ENCODE data around the gene CDRT15L2.
A peak's percentile ranks its signal among the peaks of the same experiment; 100 is the strongest.
"Not testable (repeated sequence)": the region's sequence is repeated elsewhere in the genome, so short reads cannot be mapped to it uniquely, and the experiment has no call there.

Gene CDRT15L2

GRCh38 chr17:20579424-20579823 lies at the start of gene CDRT15L2:
Gene CDRT15L2, plus strand, starts transcription at chr17:20579724. Its CDS starts 20 bp downstream, at chr17:20579744.
- not testable (repeated sequence) for DNase-seq

GRCh38 chr17:20530104-20530503 lies 49.4 kb upstream of the CDRT15L2 start:
- not testable (repeated sequence) for DNase-seq

GRCh38 chr17:20532544-20533090 lies 46.9 kb upstream of the CDRT15L2 start:
- DNase-seq = not testable (repeated sequence)

GRCh38 chr17:20533206-20533605 lies 46.3 kb upstream of the CDRT15L2 start:
- not testable (repeated sequence) for DNase-seq

GRCh38 chr17:20534711-20535550 lies 44.6 kb upstream of the CDRT15L2 start:
- DNase-seq = not testable (repeated sequence)

GRCh38 chr17:20540414-20540813 lies 39.1 kb upstream of the CDRT15L2 start:
- DNase-seq = not testable (repeated sequence)

- DNase-seq = not testable (repeated sequence)
Measured at GRCh38 chr17:20540865-20541264, 38.7 kb upstream of the CDRT15L2 start.

- DNase-seq = peak; percentile 7
Measured at GRCh38 chr17:20541853-20542546, 37.5 kb upstream of the CDRT15L2 start.

GRCh38 chr17:20547923-20548322 lies 31.6 kb upstream of the CDRT15L2 start:
- not testable (repeated sequence) for DNase-seq

- not testable (repeated sequence) for DNase-seq
Measured at GRCh38 chr17:20552920-20553319, 26.6 kb upstream of the CDRT15L2 start.

GRCh38 chr17:20554728-20555127 lies 24.8 kb upstream of the CDRT15L2 start:
- DNase-seq = not testable (repeated sequence)

- not testable (repeated sequence) for DNase-seq
Measured at GRCh38 chr17:20555135-20556010, 24.2 kb upstream of the CDRT15L2 start.

GRCh38 chr17:20558096-20558495 lies 21.4 kb upstream of the CDRT15L2 start:
- not testable (repeated sequence) for DNase-seq

GRCh38 chr17:20559018-20559417 lies 20.5 kb upstream of the CDRT15L2 start:
- DNase-seq = not testable (repeated sequence)

GRCh38 chr17:20562587-20562986 lies 16.9 kb upstream of the CDRT15L2 start:
- no peak for DNase-seq

- not testable (repeated sequence) for DNase-seq
Measured at GRCh38 chr17:20565245-20565644, 14.3 kb upstream of the CDRT15L2 start.

GRCh38 chr17:20565711-20566110 lies 13.8 kb upstream of the CDRT15L2 start:
- no peak for DNase-seq

GRCh38 chr17:20566736-20567135 lies 12.8 kb upstream of the CDRT15L2 start:
- DNase-seq = not testable (repeated sequence)

GRCh38 chr17:20567421-20567820 lies 12.1 kb upstream of the CDRT15L2 start:
- not testable (repeated sequence) for DNase-seq

GRCh38 chr17:20568604-20569003 lies 10.9 kb upstream of the CDRT15L2 start:
- DNase-seq = not testable (repeated sequence)

GRCh38 chr17:20571653-20572052 lies 7.9 kb upstream of the CDRT15L2 start:
- not testable (repeated sequence) for DNase-seq

GRCh38 chr17:20573216-20573615 lies 6.3 kb upstream of the CDRT15L2 start:
- not testable (repeated sequence) for DNase-seq

Data from GDM1 (cell line).